Measurements from ENCODE around the gene OR6J1. TPM values are rescaled to one million over a fixed set of nuclear protein-coding genes. Genes with fewer than 3 reads are reported as not detected.

OR6J1 gene
- total RNA-seq, 1 experiment from 2014 or later, result not detected

DNA sequence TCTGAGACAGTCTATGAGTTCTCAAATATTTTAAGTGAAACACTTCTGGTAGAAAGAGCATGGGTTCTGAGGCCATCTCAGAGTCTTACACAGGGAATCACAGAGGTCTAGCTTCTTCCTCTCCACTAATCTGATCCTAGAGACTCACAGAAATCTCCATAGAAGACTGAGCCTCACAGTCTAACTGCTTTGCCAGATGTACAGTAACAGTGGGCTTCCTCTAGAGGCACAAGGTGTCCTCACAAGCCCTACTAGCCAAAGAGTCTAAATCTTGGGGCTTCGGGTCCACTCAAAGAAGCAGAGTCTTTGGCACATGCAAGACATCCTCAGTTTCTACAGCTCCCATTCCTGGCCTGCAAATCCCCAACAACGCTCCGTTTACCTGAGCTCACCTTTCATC lies 14.1 kb downstream of the OR6J1 start:
- H3K36me3 ChIP-seq (ENCODE audit: low read depth, low read length), result no peaks in the 10 kb centered on the region
- ATAC-seq, result no peak
- ChIA-PET POLR2A (ENCODE audit: unreplicated experiment) (no interaction called here), CTCF (interaction anchor here (0.6 kb wide), 1 partner anchor 120 kb away, joined by 8 read pairs; no protein-coding TSS in a partner anchor)
- no peaks in the 10 kb centered on the region for H3K9me2 ChIP-seq (replicated peaks; ENCODE audit: low read length)
- H3K9ac ChIP-seq (ENCODE audit: low read length), result no peak overlapping the region
- no peak overlapping the region for H2AFZ ChIP-seq (ENCODE audit: low read length)
- H3K27me3 ChIP-seq (ENCODE audit: low read length), result no peaks in the 10 kb centered on the region
- TF ChIP-seq CTCF (conservative IDR thresholded peaks at IDR 0.05; ENCODE audit: low read depth, low read length) (no peak), EZH2 (IDR thresholded peaks at IDR 0.05; ENCODE audit: low read length, unreplicated experiment) (no peak), EZH2phosphoT487 (IDR thresholded peaks at IDR 0.05; ENCODE audit: borderline replicate concordance, low read length) (no peak)
- H3K9me3 ChIP-seq (ENCODE audit: low read length), result no peaks in the 10 kb centered on the region
- H3K79me2 ChIP-seq (ENCODE audit: low read length), result no peaks in the 10 kb centered on the region
- no peaks in the 10 kb centered on the region for H3F3A ChIP-seq (ENCODE audit: low read length, unreplicated experiment)
- no peak overlapping the region for H3K27ac ChIP-seq (ENCODE audit: low read length)
- no peaks in the 10 kb centered on the region for H4K20me1 ChIP-seq (ENCODE audit: low read length)
- DNase-seq, result no peak
- H3K4me1 ChIP-seq (ENCODE audit: insufficient read depth, low read length), result no peaks in the 10 kb centered on the region
- intact Hi-C loops (cut with micrococcal nuclease), result no loop called here
- no TSS peak for BruUV-seq (replicated peaks)
- H3K4me3 ChIP-seq (ENCODE audit: low read length), result no peak overlapping the region
- H3K4me2 ChIP-seq (ENCODE audit: low read length), result no peak overlapping the region

DNA sequence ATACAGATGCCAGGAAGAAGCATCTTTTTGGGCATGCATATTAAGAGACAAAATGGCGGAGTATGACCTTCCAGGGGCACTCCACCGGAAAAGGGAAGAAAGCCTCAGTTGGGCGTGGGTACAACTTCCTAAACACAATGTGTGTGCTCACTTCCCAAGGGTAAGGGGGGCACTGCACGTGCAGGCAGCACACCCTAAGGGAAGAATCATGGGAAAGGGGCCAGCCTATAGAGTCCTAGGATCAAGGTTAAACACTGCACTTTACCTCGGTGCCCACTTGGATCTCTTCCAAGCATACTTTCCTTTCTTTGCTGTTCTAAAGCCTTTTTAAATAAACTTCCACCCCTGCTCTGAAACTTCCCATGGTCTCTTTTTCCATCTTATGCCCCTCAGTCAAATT lies 14.8 kb downstream of the OR6J1 start:
- Histone ChIP-seq H3K4me3 (ENCODE audit: low read length) (no peak overlapping the region), H3K27me3 (ENCODE audit: low read length) (no peaks in the 10 kb centered on the region), H3K4me1 (ENCODE audit: insufficient read depth, low read length) (no peaks in the 10 kb centered on the region), H3K79me2 (ENCODE audit: low read length) (no peaks in the 10 kb centered on the region), H3K36me3 (ENCODE audit: low read depth, low read length) (no peaks in the 10 kb centered on the region), H3F3A (ENCODE audit: low read length, unreplicated experiment) (no peaks in the 10 kb centered on the region), H4K20me1 (ENCODE audit: low read length) (no peaks in the 10 kb centered on the region), H3K9ac (ENCODE audit: low read length) (no peak overlapping the region), H3K27ac (ENCODE audit: low read length) (no peak overlapping the region), H2AFZ (ENCODE audit: low read length) (no peak overlapping the region), H3K9me3 (ENCODE audit: low read length) (no peaks in the 10 kb centered on the region), H3K9me2 (replicated peaks; ENCODE audit: low read length) (no peaks in the 10 kb centered on the region), H3K4me2 (ENCODE audit: low read length) (no peak overlapping the region)
- intact Hi-C loops (cut with micrococcal nuclease), result no loop called here
- CTCF ChIA-PET, result interaction anchor here (0.6 kb wide), 1 partner anchor 119 kb away, joined by 8 read pairs; no protein-coding TSS in a partner anchor
- TF ChIP-seq CTCF (conservative IDR thresholded peaks at IDR 0.05; ENCODE audit: low read depth, low read length) (no peak), EZH2 (IDR thresholded peaks at IDR 0.05; ENCODE audit: low read length, unreplicated experiment) (no peak), EZH2phosphoT487 (IDR thresholded peaks at IDR 0.05; ENCODE audit: borderline replicate concordance, low read length) (no peak)
- BruUV-seq (replicated peaks), result no TSS peak
- ATAC-seq (no peak), DNase-seq (no peak)
- POLR2A ChIA-PET (ENCODE audit: unreplicated experiment), result no interaction called here

DNA sequence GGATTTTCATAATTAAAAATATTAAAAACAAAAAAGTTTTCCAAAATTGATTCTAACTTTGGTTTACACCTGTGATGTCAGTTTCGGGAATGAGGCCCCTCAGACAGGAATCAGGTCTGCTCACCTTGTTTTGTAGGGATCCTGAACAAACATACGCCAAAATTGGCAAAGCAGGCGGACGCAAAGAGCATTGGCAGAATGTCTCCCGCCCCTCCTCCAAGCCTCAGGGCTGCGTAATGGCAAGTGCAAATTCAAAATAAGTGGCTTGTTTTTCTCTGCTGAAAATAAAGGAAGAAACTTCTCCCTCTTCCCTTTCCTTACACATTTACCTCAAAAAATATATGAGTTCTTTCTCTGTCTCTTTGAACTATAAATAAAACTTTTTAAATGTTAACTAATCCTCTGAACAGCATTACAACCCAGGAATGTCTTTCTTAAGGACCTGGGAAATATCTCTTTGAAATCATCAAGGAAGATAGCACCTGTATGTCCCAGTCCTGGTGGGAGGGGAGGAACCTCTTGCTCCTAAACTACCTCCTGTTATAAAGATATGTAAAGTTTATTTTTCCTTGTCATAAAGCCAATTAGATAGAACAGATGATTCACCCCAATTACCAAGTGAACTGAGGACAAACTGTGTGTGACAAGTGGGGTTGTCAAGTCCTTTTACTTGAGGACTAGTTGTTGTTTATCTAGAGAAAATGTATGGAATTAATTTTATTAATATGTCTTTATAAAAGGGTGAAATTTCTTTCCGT lies 16.5 kb downstream of the OR6J1 start:
- no peak for ATAC-seq
- Histone ChIP-seq H2AFZ (ENCODE audit: low read length) (no peak overlapping the region), H3K9ac (ENCODE audit: low read length) (no peak overlapping the region)

More for the DNA sequence above, 16.5 kb downstream of the OR6J1 start:
- H4K20me1 ChIP-seq (ENCODE audit: low read length), result no peaks in the 10 kb centered on the region
- no peaks in the 10 kb centered on the region for H3K9me2 ChIP-seq (replicated peaks; ENCODE audit: low read length)
- no peaks in the 10 kb centered on the region for H3K4me1 ChIP-seq (ENCODE audit: insufficient read depth, low read length)
- H3K27ac ChIP-seq (ENCODE audit: low read length), result no peak overlapping the region
- ChIA-PET CTCF (no interaction called here), POLR2A (ENCODE audit: unreplicated experiment) (no interaction called here)
- intact Hi-C loops (cut with micrococcal nuclease), result no loop called here
- H3K9me3 ChIP-seq (ENCODE audit: low read length), result no peaks in the 10 kb centered on the region
- DNase-seq, result no peak
- no peaks in the 10 kb centered on the region for H3K79me2 ChIP-seq (ENCODE audit: low read length)
- H3F3A ChIP-seq (ENCODE audit: low read length, unreplicated experiment), result no peaks in the 10 kb centered on the region
- no peak overlapping the region for H3K4me3 ChIP-seq (ENCODE audit: low read length)
- H3K27me3 ChIP-seq (ENCODE audit: low read length), result no peaks in the 10 kb centered on the region
- no peaks in the 10 kb centered on the region for H3K36me3 ChIP-seq (ENCODE audit: low read depth, low read length)
- TF ChIP-seq CTCF (conservative IDR thresholded peaks at IDR 0.05; ENCODE audit: low read depth, low read length) (no peak), EZH2 (IDR thresholded peaks at IDR 0.05; ENCODE audit: low read length, unreplicated experiment) (no peak), EZH2phosphoT487 (IDR thresholded peaks at IDR 0.05; ENCODE audit: borderline replicate concordance, low read length) (no peak)
- BruUV-seq (replicated peaks), result no TSS peak
- no peak overlapping the region for H3K4me2 ChIP-seq (ENCODE audit: low read length)

Measured in PC-3 (cell line).